SK-N-MC (cell line): ENCODE measurements around the gene SPATS1.

ENCODE experiments used
- EZH2 ChIP-seq: fragments of 200-600 bp; sonication (generic); IDR thresholded peaks from one replicate; pipeline ENCODE4 v1.6.1; 2017; ENCODE audit warnings: antibody characterized with exemption
- FOXP2 ChIP-seq: optimal IDR thresholded peaks from 2 replicates; pipeline ENCODE3; 2011; ENCODE audit warnings: mild to moderate bottlenecking, moderate library complexity; ENCODE audit not compliant: insufficient read depth; ENCODE audit errors: extremely low read length, control extremely low read depth
- POLR2AphosphoS5 ChIP-seq: IDR thresholded peaks from 2 replicates; pipeline ENCODE4 v1.6.1; 2012; ENCODE audit warnings: mild to moderate bottlenecking, low read depth, low read length, borderline replicate concordance

GRCh38 chr6:44316481-44316880, 26.0 kb upstream of the SPATS1 start:
- TF ChIP-seq POLR2AphosphoS5 (no peak), EZH2 (no peak), FOXP2 (no peak)
